ENCODE measurements around the gene EZH1.

EZH1 gene

GRCh38 chr17:42709561-42709960, 35.3 kb downstream of the EZH1 start:
- no peak for DNase-seq (ENCODE audit: low read depth in 2 of 2)

DNA sequence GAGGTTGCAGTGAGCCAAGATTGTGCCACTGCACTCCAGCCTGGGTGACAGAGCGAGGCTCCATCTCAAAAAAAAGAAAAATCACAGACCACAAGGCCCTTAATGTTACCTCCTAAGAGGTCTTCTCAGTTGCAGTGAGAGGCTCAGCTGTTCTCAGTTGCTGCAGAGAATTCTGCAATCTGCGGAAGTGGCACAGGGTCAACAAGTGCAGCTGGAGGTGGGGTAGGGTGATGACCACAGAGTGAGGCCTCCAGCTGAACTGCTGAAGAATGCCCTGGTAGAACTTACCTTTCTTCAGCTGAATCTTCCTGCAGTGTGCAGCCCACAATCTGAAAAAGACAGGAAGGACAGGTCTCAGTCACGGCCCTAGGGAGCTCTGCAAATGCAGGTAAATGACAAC, 36.3 kb downstream of the EZH1 start:
- DNase-seq (ENCODE audit: low read depth in 2 of 2): no peak

DNA sequence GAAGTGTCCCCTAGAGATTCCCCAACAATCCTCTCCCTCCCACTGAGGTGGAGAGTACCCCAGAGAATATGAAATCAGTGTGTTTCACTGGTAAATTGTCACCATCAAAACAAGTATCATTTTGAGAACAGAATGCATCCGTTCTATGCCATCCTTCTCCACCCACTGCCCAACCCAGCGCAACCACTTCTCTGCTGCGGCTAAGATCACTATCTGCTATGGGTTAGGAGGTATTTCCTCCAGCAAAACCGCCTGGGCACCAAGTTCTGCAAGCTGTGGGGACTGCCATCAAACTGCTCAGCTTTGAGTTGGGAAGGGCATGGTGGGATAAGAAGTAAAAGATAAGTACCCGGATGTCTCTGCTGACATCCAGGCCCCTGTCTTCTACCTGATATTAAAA, 38.1 kb downstream of the EZH1 start:
- DNase-seq (ENCODE audit: low read depth in 2 of 2): peak; percentile 3 to 24

GRCh38 chr17:42704837-42705494, 39.9 kb downstream of the EZH1 start:
- DNase-seq (ENCODE audit: low read depth in 2 of 2): peak in 1 of 2 donors; percentile 23

DNA sequence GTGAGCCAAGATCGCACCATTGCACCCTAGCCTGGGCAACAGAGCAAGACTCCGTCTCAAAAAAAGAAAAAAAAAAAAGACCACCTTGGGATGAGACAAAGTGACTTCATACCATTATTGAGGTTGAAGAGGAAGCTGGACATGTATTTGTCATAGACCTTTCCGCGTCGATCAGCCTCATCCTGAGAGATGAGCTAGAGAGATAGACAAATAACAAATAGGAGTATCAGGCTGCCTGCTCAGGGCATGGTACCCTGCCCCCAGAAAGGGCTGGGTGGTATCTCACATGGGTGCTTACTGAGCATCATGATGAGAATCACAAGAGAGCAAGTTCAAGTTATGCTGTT, 40.4 kb downstream of the EZH1 start:
- DNase-seq (ENCODE audit: low read depth in 2 of 2): no peak

- DNase-seq (ENCODE audit: low read depth in 2 of 2): no peak
Measured at GRCh38 chr17:42702446-42702845, 42.4 kb downstream of the EZH1 start.

GRCh38 chr17:42700586-42701289, 44.1 kb downstream of the EZH1 start:
- no peak for DNase-seq (ENCODE audit: low read depth in 2 of 2)

DNA sequence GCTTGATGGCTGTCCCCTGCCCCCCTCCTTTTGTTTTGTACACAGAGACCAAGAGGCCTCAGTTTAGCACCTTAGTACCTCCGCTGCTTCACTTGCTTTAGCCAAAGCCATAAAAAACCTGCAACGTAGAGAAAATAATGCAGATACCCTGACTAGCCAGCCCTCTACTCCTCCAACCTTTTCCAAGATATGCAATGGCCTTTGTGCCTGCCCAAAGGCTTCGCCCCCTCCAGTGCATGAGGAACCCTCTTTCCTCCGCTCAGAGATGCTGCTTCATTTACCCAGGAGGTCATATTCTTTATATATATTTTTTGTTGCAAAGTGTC, 45.5 kb downstream of the EZH1 start:
- DNase-seq (ENCODE audit: low read depth in 2 of 2): no peak

DNA sequence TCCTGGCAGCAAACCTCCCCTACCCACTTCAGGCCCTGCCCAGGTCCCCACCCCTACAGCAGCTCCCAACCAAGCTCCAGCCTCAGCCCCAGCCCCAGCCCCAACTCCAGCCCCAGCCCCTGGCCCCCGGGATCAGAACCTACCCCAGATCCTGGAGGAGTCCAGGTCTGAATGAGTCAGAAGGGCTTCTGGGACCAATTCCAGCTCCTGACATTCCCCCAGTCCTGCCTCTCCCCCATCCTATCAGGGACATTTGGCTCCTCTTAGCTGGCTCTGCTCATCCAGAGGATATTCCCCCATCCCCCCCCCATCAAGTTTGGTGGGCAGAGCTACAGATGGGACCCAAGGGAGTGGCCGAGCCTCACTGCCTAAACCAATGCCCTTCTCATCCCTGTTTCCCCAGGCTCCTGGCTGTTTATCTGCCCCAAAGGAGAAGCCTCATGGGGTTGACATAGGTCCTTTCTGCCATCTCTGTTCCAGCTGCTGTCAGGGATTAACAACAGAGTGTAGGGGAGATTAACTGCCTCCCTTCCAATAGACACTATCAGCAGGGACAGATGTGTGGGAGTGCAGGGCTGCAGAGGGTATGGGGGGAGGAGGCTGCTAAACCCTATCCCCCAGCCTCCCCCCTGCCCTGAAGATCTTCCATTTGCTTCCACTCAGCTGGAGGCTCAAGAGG, 46.0 kb downstream of the EZH1 start:
- no peak for DNase-seq (ENCODE audit: low read depth in 2 of 2)

- DNase-seq (ENCODE audit: low read depth in 2 of 2): no peak
Measured at GRCh38 chr17:42697108-42697811, 47.6 kb downstream of the EZH1 start.

DNA sequence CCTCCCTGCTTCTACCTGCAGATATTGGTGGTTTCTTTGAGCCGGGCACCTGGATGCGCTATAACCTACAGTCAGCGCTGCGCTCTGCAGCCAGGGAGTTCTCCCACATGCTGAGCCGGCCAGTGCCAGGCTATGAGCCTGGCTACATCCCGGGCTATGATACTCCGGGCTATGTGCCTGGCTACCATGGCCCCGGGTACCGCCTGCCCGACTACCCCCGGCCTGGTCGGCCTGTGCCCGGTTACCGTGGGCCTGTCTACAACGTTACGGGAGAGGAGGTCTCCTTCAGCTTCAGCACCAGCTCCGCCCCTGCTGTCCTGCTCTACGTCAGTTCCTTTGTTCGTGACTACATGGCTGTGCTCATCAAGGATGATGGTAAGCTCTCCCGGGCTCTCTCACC, 49.3 kb downstream of the EZH1 start:
- DNase-seq (ENCODE audit: low read depth in 2 of 2): no peak

- no peak for DNase-seq (ENCODE audit: low read depth in 2 of 2)
Measured at GRCh38 chr17:42694524-42694923, 50.3 kb downstream of the EZH1 start.

- no peak for DNase-seq (ENCODE audit: low read depth in 2 of 2)
Measured at GRCh38 chr17:42692489-42692888, 52.4 kb downstream of the EZH1 start.

DNA sequence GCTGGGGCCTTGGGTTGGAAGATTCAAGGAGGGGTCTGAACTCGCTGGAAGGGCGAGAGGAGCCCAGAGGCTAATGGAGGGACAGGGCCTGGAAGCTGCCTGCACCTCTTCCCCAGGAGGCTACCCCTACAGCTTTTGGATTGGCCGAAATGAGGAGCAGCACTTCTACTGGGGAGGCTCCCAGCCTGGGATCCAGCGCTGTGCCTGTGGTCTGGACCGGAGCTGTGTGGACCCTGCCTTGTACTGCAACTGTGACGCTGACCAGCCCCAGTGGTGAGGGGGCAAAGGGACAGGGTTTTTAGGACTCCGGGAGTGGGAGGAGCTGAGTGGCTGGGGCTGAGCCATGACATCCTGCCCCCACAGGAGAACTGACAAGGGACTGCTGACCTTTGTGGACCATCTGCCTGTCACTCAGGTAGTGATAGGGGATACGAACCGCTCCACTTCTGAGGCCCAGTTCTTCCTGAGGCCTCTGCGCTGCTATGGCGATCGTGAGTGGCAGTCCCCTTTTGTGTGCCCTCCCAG, 53.8 kb downstream of the EZH1 start:
- DNase-seq (ENCODE audit: low read depth in 2 of 2): no peak

DNA sequence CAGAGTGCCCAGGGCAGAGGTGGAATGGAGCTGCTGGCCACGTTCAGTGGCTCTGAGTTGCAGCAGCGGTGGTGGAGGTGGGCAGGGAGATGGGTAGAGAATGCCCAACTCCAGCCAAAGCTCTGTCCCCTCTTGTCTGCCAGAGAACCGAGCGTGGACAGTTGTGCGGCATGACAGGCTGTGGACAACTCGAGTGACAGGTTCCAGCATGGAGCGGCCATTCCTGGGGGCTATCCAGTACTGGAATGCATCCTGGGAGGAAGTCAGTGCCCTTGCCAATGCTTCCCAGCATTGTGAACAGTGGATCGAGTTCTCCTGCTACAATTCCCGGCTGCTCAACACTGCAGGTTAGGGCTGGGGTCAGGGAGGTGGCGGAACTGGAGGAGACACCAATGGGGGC, 54.2 kb downstream of the EZH1 start:
- DNase-seq (ENCODE audit: low read depth in 2 of 2): no peak

GRCh38 chr17:42687707-42688320, 57.0 kb downstream of the EZH1 start:
- DNase-seq (ENCODE audit: low read depth in 2 of 2): no peak

DNA sequence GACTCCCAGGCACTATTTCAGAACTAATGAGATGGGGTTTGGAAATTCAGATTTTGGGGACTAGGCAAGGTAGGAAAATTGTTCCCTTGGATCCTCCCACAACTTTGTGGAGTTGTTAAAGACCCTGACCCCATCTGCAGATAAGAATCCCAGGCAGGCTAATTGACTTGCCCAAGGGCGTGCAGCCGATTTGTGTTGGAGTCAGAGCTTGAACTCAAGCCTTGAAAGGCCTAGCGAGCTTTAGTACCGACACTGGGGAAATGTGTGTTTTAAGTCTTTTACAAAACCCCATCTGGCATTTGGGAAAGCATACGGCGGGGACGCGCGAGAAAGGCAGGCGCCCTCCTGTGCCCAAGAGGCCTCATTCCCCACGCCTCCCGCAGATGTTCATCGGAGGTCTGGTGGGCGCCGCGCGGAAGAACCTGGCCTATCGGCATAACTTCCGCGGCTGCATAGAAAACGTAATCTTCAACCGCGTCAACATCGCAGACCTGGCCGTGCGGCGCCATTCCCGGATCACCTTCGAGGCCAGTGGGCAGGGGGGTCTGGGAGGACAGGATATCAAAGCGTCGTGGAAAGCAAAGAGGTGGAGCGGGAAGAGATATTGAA, 58.2 kb downstream of the EZH1 start:
- DNase-seq (ENCODE audit: low read depth in 2 of 2): no peak

DNA sequence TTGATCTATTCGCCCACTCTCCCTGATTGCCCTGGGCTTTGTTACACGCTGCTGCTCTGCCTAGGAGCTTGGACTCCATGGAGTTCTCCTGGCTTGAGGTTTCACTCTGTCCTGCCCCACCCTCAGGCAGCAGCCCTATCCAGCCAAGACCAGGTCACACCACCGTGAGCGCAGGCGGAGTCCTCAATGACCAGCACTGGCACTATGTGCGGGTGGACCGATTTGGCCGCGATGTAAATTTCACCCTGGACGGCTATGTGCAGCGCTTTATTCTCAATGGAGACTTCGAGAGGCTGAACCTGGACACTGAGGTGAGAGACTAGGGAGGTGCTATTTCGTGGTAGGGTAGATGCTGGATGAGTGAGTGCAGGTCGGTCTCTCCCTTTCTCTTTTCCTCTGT, 59.0 kb downstream of the EZH1 start:
- DNase-seq (ENCODE audit: low read depth in 2 of 2): no peak

DNA sequence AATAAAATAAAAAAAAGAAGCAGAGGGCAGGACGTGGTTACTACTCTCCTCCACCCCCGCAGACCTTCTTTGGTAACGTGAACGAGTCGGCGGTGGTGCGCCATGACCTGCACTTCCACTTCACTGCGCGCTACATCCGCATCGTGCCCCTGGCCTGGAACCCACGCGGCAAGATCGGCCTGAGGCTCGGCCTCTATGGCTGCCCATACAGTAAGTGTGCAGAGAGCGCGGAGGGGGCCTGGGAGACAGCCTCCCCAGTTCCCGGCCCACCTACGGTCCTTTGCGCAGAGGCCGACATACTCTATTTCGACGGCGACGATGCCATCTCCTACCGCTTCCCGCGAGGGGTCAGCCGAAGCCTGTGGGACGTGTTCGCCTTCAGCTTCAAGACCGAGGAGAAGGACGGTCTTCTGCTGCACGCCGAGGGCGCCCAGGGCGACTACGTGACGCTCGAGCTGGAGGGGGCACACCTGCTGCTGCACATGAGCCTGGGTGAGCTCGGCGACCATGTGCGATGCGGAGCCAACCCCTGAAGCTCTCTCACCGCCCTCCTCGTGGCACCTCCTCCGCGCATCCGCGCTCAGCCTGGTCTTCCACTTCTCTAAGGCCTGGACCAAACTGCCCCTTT, 59.8 kb downstream of the EZH1 start:
- DNase-seq (ENCODE audit: low read depth in 2 of 2): no peak

GRCh38 chr17:42683407-42684034, 61.3 kb downstream of the EZH1 start:
- DNase-seq (ENCODE audit: low read depth in 2 of 2): no peak

All from activated CD4-positive, alpha-beta T cell treated with anti-CD3 and anti-CD28 coated beads for 24 hours (primary cell).